Measurements from ENCODE around the gene CCDC138.

The CCDC138 gene

DNA sequence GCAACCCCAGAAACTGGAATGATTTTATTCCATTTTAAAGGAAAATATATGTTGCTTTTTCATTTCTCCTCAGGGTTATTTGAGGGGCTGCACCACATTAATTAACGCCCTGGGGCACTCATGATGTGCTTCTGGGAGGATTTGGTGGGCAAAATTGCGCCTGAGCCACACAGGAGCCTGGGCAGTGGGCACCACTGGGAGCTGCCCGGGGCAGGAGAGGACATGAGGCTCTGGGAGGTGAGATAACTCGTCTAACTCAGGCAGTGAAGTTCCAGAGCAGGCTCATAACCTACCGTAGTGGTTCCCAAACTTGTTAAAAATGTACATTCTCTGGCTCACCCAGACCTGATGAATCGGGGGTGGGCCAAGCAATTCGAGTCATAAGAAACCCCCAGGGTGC lies 134.1 kb downstream of the CCDC138 start:
- DNase-seq: no peak

DNA sequence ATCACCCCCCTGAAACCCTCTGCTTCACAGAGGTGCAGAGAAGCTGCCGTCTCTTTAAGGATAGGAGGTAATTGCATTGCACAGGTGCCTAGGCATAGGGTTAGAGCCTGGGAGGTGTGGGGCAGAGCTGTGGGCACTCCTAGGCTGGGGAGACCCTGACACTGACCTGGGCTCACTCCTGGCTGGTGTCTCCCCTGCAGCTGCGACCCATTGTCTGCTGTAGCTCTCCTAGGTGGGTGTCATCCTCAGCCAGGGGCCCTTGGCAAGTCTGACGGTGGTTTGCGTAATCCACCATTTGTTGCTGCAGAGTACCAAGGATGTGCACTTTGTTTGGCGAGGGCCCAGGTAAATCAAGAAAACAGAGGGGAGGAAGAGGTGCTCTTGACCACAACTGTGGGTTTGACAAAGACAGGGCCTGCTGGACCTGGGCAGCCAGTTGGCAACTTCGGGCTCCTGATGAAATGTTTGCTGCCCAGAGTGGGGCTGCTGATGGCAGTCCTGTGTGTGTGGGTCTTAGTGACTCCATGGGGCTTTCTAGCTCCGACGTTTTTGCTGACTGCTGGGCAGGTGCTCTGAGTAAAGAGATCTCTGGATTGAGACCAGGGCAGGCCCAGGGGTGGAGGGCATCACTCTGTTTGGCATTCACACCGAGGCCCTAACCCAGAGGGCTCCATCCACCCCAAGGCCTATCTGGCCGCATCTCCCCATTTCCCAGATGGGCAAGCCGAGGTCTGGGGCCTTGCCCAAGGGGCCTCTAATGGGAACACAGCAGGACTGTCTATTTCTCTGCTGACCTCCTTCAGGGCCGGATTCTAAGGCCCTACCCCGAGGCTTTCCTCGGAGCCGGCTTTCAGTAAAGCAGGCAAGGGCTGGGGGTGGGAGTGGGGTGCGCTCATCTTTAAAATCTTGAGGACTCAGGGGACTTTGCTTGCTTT lies 134.8 kb downstream of the CCDC138 start:
- no peak for DNase-seq

DNA sequence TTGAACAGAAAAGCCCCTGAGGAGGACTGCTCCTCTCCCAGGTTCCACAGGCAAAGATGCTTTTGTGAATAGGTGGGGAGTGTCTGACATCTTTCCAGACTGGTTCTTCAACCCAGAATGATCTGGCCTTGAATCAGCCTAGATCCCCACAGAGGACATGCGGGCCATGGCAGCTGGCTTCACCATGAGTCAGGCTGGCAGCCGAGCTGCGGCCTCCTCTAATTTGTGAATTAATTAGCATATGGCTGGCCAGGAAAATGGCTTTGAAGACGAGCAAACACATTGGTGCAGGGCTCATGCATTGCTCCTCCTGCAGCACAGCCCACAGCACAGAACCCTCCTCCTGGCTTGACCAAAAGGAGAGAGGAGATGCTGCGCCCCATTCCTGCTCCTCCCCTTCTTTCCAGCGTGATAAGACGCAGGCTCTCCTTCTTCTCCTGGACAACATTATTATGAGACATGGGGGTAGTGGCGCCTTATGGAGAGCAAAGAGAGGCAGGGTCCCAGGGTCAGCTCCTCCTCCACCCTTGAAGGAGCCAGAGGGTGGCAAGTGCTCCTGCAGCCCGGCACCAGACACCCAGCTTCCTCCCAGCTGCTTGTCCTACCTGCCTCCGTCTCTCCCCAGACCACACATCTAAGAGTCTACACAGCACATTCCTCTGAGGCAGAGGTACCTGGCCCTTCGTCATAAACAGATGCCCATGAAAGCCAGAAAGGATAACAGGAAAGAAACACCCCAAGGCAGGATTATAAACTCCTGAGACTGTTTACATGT lies 135.8 kb downstream of the CCDC138 start:
- DNase-seq: no peak

DNA sequence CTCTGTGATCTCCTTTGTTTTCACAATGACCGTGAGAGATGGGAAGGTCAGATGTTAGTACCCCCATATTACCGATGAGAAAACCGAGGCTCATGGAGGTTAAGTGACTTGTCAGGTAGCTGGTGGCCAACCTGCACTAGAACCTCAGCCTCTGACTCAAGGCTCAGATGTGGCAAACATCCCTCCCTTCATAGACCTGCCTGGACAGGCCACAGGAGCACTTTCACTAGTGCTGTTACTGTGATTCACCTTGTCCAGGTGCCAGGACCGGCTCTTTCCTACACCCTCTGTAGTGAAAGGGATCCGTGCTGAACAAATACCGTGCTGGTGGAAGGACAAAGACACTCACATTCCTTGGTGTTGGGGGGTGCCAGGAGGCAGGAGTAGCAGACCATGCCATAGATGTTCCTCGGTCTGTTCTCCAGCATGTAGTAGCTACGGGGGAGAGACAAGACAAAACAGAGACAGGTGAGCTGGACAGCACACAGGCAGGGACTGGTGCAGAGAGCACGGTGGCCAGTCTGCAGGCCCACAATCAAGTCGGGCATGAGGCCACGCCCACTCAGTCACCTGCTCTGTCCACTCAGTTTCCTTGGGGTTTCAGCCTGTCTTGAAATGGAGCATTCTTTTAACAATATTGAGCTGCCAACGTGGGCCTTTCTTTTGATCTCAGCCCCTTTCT lies 136.6 kb downstream of the CCDC138 start:
- peak; percentile 31 for DNase-seq

DNA sequence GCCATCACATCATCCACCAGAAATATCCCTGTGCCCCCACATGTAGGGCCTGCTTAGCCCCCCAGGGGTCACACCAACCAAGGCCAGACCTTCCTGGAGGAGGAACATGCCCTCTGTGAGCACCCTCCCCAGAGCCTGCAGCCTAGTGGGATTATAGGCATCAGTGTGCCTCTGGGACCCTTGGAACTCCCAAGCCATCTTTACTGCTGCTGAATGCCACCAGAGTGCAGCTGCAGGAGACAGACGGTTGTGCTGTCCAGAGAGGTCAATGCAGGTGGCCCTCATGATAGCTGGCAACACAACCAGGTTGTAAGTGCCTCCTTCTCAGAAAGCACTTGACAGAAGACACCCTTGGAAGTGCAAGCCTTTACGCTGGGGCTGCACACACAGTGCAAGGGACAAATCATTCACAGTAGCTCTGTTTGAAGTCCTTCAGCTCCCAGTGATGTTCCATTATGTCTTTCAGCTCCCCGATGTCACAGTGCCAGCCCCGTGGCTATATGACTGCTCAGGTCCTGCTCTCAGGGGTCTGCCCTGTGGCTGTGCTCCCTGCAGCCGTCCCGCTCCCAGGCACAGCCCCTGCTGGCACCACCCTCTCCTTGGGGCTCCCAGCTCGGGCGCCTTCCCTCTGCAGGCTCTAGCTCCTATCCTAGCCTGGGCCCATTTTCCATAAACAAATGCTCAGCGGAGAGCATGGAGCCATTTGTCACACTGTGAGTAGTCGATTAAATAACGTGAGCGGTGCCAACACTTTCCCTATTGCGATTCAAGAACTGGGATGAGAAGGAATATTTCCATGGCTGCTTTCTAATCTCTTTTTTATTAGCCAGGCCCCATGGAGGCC lies 137.4 kb downstream of the CCDC138 start:
- no peak for DNase-seq

DNA sequence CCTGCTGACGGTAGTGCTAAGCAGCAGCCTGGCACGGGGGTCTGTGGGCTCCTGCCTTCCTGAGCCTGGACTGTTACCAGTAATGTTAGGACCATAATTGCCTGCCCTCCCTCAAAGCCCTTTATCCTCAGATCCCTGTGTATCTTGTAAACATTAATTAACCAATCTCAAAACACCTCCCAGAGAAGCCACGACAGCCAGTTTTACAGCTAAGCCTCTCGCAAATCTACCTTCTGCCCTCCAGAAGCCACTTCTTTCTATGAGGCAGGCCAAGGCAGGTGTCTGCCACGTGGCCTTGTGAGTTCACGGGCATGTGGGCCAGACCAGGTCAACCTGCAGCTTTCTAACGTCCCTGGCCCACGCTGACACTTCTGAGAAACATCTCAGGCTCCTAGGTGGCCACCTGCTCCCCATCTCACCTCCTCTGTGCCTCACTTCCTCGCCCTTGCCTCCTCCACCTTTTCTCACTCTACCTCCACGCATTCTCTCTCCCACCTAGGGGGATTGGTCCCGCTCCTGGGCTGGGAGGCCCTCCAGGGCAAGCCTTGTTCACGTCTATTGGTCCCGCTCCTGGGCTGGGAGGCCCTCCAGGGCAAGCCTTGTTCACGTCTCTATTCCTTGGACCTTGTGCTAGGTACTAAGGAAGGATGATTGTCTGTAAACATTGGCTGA lies 138.1 kb downstream of the CCDC138 start:
- DNase-seq: no peak

DNA sequence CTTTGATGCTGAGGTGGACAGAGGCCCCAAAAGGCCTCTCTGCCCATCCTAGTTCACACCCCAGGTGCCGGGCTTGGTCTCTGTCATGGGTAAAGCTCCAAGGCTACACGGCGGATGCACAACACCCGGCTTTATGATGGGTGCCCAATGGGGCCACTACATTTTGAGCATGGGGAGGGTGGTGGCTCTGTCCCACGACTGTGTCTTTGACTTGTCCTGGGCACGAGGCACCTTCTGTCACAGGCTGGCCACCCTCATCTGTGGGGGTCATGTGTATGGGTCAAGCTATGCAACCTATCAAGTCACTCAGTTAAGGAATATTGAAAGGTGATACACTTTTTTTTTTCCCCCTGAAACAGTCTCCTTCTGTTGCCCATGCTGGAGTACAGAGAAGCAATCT lies 138.7 kb downstream of the CCDC138 start:
- DNase-seq: no peak

DNA sequence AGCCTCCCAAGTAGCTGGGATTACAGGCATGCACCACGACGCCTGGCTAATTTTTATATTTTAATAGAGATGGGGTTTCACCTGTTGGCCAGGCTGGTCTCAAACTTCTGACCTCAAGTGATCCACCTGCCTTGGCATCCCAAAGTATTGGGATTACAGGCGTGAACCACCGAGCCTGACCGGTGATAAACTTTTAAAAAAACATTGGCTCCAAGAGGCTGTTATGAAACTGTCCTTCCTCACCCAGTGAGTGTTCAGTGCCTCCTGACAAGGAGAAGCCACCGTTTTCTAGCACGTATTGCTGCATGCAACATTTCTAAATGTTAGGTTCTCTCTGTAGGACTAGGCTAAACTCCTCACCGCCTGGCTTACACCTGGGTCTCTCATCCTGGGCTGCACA lies 139.2 kb downstream of the CCDC138 start:
- no peak for DNase-seq

Data from RPMI8226 (cell line).